MG63 (cell line): Measurements from ENCODE around the gene RBM7. TPM values are rescaled to one million over a fixed set of nuclear protein-coding genes. Genes with fewer than 3 reads are reported as not detected.

Experiments
- DNase-seq: peaks from one replicate; pipeline ENCODE4 v3.0.0-alpha.2; 2020
- H3K27me3 ChIP-seq: fragments of 250-450 bp; sonication (Bioruptor Pico); 2 replicates; pipeline ENCODE4 v1.5.1; 2020; ENCODE audit warnings: mild to moderate bottlenecking, moderate library complexity
- H3K36me3 ChIP-seq: fragments of 250-450 bp; sonication (Bioruptor Pico); 2 replicates; pipeline ENCODE4 v1.5.1; 2020; ENCODE audit warnings: mild to moderate bottlenecking, moderate library complexity
- H3K4me3 ChIP-seq: fragments of 250-450 bp; sonication (Bioruptor Pico); 2 replicates; pipeline ENCODE4 v1.5.1; 2020; ENCODE audit warnings: mild to moderate bottlenecking, moderate library complexity
- H3K9me3 ChIP-seq: fragments of 250-450 bp; sonication (Bioruptor Pico); 2 replicates; pipeline ENCODE4 v1.5.1; 2020; ENCODE audit warnings: mild to moderate bottlenecking, moderate library complexity
- total RNA-seq: library from RNA; depleted of rRNA; stranded (reverse); fragments of >200 nt; shearing (Covaris generic); gene quantifications from 2 replicates; pipeline ENCODE4 v1.2.3, GENCODE V29; 2014; ENCODE audit warnings: low replicate concordance; rRNA removed

RBM7 gene, protein sequence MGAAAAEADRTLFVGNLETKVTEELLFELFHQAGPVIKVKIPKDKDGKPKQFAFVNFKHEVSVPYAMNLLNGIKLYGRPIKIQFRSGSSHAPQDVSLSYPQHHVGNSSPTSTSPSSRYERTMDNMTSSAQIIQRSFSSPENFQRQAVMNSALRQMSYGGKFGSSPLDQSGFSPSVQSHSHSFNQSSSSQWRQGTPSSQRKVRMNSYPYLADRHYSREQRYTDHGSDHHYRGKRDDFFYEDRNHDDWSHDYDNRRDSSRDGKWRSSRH
- total RNA-seq, result 27.8 and 46.8 TPM in 2 replicates

DNA sequence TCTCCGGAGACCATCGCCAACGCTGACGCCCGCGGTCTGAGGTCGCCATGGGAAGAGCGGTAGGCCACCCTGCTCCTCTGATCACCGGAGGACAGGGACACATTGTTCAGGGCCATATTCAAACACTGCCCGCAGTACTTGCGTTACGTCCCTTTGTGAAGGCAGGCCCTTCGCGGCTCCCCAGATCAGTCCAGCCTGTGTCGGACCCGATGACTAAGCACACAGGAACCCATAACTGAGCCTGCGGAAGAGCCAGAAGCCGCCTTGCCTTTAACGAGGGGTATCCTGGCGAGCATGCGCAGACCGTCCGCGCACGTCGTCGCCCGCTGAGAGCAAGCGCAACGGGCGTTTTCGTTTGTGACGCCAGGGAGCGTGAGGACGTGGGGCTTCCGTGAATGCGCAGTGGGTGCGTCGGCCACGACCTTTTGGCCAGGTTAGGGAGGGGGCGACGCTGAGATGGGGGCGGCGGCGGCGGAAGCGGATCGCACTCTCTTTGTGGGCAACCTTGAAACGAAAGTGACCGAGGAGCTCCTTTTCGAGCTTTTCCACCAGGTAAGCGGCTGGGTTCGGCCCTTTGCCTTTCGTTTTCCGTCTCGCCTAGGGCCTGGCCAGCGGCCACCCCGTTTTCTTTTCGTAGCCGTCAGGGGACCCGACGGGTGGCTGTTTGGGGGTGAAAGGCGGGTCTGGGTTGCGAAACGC is at the start of gene RBM7, which contains the start of gene C11orf71:
RBM7 (plus strand) TSS at position 451 of the 699 bp plus-strand sequence; CDS start at position 457, 6 bp downstream.
C11orf71 (minus strand) TSS at position 296 of the 699 bp plus-strand sequence; CDS start at position 116, 180 bp downstream.
- Histone ChIP-seq H3K36me3 (peaks cover 31% of the 10 kb centered on the region), H3K27me3 (no peaks in the 10 kb centered on the region), H3K4me3 (peak within 1 kb of the TSS; percentile 84), H3K9me3 (peaks cover 8% of the 10 kb centered on the region)
- peak; percentile 98 for DNase-seq

DNA sequence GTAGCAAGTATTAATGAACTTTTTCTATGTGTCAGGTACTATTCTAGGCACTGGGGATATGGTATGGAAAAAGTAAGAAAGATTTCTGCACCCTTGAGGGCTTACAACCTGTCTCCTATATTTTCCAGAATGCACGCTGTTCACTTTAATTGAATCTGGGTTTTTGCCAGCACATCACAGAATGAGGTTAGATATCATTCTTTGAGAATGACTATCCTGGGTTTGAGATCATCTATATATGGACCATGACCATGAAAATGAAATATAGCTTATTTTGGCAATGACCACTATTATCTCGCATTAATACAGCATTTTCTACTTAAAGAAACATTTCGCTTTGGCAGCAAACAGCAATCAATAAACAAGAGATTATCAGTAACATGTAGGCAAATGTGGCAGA is 47.0 kb upstream of the RBM7 start:
- Histone ChIP-seq H3K36me3 (no peaks in the 10 kb centered on the region), H3K9me3 (no peaks in the 10 kb centered on the region), H3K27me3 (no peaks in the 10 kb centered on the region), H3K4me3 (no peak overlapping the region)
- DNase-seq, result no peak

DNA sequence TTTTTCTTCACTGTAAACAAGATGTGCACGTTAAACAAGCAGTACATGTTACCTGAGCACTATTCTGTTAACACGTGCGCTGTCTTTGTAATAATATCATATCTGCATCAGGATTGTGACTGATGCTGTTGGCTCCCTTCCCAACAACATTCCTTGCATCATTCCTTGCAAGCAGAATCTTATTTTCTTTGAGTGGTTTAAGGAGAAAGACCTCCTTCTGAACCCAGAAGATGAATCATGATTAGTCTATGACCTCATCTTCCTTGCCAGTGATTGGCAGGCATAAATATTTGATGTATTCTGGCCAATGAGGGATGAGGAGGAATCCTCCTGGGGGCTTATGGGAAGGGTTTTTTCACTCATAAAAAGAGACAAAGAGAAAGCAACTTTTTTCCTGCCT is 46.4 kb upstream of the RBM7 start:
- no peaks in the 10 kb centered on the region for H3K9me3 ChIP-seq
- peak; percentile 49 for DNase-seq
- no peaks in the 10 kb centered on the region for H3K36me3 ChIP-seq
- H3K27me3 ChIP-seq, result no peaks in the 10 kb centered on the region
- no peak overlapping the region for H3K4me3 ChIP-seq

DNA sequence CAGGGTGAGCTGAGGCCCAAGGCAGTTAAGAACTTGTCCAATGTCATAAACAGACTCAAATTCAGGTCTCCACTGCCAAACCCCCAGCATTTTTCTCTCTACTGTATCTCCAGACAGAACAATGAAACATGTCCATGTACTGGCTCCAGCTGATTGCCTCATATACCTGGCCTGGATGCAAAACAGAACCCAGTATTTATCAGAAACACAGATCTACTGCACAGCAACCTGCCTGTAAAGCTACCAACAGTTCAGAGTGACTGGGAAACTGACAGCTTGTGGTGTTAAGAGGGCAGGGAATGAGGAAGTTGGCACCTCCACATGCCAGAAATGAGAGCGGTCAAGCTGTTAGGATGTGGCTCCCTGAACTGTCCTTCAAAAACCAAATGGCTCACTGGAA is 41.8 kb upstream of the RBM7 start:
- no peak overlapping the region for H3K4me3 ChIP-seq
- no peaks in the 10 kb centered on the region for H3K27me3 ChIP-seq
- H3K9me3 ChIP-seq, result no peaks in the 10 kb centered on the region
- H3K36me3 ChIP-seq, result no peaks in the 10 kb centered on the region
- peak; percentile 17 for DNase-seq

DNA sequence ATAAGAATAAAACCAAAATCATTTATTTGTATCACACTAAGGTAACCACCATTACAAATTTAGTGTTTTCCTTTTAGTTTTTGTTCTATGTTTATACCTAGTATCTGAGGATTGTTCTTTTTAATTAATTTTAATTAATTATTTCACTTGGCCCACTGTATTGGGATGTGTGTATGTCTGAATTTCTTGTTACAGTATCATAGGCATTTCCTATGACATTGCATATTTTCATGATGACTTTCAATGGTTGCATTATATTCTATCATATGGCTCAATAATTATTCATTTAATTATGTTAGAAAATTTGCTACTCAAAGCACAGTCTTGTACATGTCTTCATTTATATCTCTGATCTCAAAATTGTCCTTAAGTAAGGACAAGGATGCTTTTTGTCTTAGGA is 41.1 kb upstream of the RBM7 start:
- Histone ChIP-seq H3K9me3 (no peaks in the 10 kb centered on the region), H3K36me3 (no peaks in the 10 kb centered on the region), H3K27me3 (no peaks in the 10 kb centered on the region), H3K4me3 (no peak overlapping the region)
- DNase-seq, result no peak

DNA sequence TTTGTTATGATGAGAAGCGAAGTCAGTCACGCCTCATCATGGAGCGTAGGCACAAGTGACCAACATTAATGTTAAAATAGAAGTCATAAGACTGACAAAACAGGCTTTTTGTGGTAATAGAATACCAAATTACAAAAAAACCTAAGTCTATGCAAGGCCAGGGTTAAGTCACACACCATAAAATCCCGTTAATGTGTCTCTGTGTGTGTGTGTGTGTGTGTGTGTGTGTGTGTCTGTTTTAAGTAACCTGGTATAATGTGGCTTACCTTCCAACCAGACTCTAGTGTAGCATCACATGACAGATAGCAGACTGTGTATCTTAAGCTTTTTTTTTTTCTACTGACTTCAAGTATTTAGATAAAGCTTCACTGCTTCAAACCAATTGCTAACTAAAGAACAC is 38.1 kb upstream of the RBM7 start:
- Histone ChIP-seq H3K9me3 (no peaks in the 10 kb centered on the region), H3K4me3 (no peak overlapping the region), H3K36me3 (no peaks in the 10 kb centered on the region), H3K27me3 (no peaks in the 10 kb centered on the region)
- DNase-seq, result no peak

DNA sequence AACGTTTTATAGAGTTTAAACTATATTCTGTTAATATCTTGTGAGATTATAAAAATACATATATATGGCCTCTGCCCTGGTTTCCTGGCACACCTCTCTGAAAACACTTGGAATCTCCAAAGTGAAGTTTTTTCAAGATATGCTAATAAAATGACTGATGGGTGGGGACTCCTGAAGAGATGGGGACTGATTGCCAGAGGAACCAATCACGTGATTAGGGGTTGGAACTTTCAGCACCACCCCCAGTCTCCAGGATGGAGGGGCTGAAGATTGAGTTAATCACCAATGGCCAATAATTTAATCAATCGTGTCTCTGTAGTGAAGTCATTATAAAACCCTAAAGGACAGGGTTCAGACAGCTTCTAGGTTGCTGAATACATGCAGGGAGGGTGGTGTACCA is 37.5 kb upstream of the RBM7 start:
- Histone ChIP-seq H3K36me3 (no peaks in the 10 kb centered on the region), H3K27me3 (no peaks in the 10 kb centered on the region), H3K9me3 (no peaks in the 10 kb centered on the region), H3K4me3 (no peak overlapping the region)
- no peak for DNase-seq

DNA sequence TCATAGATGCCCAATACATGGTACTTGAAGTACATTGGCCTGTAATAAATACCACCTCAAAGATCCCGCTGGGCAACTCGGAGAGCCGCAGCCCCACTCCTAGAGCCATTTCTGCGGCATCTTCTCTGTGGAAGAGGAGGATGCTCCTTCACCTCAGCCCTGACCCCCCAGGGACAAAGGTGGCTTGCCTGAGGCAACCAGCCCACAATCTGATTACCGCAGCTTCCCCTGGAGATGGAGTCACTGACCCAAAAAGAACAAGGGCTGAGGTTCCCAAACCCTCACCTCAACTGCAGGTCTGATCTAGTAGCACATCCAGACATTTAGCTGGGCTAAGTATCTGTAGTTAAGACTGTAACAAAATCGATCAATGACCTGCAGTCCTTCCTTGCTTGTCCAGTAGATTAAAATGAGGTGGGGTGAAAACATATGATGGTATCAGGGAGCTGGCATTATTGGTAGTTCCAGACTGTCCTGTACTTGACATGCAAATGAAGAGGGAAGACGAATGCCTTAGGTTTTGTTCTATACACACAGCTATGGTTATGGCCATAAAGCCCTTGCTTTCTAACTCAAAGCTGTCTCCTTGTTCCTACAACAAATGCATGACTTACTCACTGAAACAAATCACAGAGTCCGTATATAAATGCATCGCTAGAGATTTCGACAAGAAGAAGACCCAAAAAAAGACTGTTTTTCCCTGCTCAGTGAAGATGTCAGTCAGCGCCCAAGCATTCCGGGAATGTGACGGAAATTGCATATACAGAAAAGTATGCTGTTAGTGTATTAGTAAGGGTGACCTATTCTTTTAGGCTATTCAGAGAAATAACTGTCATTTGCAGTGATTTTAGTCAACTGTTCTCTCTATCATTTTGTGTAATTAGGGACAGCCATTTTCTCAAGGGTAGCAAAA is 33.9 kb upstream of the RBM7 start:
- H3K4me3 ChIP-seq, result no peak overlapping the region
- peak; percentile 44 for DNase-seq
- no peaks in the 10 kb centered on the region for H3K9me3 ChIP-seq
- H3K27me3 ChIP-seq, result no peaks in the 10 kb centered on the region
- H3K36me3 ChIP-seq, result no peaks in the 10 kb centered on the region

DNA sequence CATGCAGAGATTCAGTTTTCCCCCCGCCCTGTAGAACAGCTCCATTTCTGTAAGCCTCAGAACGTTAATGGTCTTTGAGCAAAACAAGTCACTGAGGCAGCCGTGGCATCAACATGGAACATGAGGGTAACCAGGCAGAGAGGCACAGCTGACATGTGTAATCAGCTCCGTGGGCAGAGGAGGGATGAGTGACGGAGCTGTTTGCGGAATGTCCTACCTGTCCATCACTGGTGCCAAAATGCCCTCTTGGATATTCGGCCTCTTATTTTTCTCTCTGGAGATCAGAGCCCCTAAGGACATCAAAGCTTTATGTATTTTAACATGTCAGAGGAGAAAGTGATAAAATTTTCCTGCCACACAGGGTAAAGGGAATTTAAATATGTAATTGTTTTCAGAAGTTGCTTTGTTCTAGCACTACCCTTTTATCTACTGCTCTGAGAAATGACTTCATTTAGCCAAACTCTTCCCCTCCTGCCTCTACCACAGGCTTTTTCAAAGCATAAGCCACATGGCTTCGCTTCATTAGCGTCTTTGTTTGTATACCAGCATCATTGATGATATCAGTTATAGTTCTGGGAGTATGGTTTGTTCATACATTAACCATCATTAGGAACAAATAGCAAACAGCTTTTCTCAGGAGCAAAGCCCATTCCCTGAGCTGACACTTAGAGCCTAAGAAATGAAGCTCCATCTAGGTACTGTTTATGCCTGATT is 33.1 kb upstream of the RBM7 start:
- no peaks in the 10 kb centered on the region for H3K27me3 ChIP-seq
- H3K4me3 ChIP-seq, result no peak overlapping the region
- no peaks in the 10 kb centered on the region for H3K36me3 ChIP-seq
- no peaks in the 10 kb centered on the region for H3K9me3 ChIP-seq
- DNase-seq, result no peak

DNA sequence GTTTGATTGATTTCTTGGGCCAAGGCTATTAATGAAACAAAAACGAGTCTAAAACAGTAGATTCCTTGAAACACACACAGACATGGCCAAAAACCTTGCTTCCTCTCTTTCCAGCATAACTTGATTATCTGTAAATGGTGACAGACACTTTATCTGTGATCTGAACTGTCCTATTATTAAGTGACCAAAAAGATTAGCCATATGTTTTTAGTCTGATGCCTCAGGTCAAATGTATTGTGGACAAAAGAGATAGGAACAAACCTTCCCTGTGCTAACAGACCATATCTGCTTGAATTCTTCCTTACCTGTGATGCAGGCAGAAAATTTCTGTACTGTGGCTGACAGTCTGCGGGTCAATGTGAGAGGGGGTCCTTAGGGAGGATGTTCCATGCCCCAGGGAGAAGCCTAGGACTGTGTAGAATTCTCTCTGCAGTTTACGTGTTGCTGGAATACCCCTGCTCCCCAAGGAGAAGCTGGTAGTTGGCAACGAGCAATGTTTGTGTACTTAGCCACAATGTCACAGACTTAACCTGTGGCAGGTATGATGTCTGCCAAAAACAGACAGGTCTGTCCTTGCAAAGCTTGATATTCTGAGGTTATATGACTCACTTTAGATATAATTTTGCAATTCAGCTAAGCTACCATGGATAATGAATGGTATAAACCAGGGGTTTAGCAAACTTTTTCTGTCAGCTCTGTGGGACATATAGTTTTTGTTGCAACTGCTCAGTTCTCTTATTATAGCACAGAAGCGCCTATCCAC is 31.4 kb upstream of the RBM7 start:
- Histone ChIP-seq H3K27me3 (no peaks in the 10 kb centered on the region), H3K36me3 (no peaks in the 10 kb centered on the region), H3K9me3 (no peaks in the 10 kb centered on the region), H3K4me3 (no peak overlapping the region)
- DNase-seq, result no peak

DNA sequence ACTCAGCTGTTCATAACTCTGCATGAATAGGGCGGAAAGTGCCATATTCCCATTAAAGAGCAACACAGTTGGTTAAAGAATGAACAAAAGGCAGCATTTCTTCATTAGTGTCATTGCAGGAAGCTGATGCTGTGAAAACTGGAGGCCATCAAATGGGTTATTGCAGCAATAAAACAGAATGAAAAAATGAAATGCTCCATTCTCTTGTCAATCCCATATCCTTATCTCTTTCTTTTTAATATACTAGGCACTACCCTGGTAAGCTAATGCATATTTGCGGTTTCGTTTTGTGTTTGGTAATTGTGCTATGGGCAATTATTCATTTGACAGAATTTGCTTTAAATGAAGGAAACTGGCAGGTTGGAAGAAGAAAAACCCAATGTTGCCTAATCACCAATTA is 25.4 kb upstream of the RBM7 start:
- Histone ChIP-seq H3K9me3 (no peaks in the 10 kb centered on the region), H3K4me3 (no peak overlapping the region), H3K36me3 (no peaks in the 10 kb centered on the region), H3K27me3 (no peaks in the 10 kb centered on the region)
- DNase-seq, result no peak

DNA sequence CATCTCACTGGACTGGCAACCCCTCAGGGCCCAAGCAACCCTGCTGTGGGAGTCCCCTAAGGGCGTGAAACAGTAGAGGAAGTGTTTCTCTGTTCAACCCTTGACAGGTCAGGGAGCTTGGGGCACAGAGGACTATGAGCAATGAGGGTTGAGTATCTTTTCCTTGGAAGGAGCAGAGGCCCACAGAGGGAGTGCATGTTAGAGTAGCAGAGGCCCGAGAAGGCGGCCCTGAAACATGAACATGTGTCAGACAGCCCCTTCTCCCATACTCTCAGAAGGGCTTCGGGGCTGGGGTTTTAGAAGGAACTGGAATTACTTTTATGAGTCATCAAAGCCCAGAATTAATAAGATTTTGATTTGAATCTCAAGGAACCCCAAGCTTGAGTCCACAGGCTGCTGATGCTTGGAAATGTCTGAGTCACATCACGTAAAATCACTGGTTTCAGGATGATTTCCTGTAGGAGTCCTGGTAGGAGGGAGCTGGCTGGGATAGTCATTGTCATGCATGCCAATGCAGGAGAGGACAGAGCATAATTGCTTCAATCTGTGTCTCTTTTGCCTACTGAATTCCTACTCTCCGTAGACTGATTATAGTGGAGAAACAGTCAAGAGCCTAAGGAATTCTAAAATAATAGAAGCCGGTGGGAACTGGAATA is 22.7 kb upstream of the RBM7 start:
- Histone ChIP-seq H3K27me3 (no peaks in the 10 kb centered on the region), H3K36me3 (no peaks in the 10 kb centered on the region), H3K9me3 (no peaks in the 10 kb centered on the region; the same call in 1 of the 2 replicates), H3K4me3 (no peak overlapping the region)
- DNase-seq, result peak; percentile 50

DNA sequence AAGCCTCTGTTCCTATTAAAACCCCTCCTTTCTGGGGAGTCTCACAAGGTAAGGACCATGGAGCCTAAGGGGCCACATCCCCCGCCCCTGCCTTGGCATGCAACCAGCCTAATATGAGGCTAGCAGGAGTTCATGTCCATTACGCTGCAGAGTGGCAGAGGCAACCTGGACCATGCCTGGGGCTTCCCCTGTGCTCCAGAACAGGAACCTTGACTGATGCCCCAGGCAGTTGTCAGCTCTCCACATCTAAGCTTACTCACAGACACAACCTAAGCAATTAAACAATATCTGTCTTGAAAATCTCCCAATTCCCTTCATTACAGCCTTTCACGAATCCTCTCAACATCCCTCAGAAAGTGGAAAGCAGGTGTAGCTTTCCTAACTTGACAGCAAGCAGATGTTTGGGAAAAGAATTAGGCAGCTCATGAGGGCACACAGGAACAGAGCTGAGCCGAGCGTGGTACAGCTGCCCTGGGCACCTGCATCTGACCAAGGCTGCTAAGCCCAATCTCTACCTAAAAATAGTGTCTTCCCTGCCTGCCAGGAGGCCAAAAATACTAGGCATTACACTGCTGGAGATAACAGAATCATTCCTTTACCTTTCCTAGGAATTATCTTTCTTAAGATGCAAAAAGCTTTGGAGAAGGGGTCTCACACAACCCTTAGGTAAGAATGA is 20.9 kb upstream of the RBM7 start:
- H3K4me3 ChIP-seq, result no peak overlapping the region
- no peak for DNase-seq
- no peaks in the 10 kb centered on the region; the same call in 1 of the 2 replicates for H3K9me3 ChIP-seq
- no peaks in the 10 kb centered on the region for H3K36me3 ChIP-seq
- H3K27me3 ChIP-seq, result no peaks in the 10 kb centered on the region

DNA sequence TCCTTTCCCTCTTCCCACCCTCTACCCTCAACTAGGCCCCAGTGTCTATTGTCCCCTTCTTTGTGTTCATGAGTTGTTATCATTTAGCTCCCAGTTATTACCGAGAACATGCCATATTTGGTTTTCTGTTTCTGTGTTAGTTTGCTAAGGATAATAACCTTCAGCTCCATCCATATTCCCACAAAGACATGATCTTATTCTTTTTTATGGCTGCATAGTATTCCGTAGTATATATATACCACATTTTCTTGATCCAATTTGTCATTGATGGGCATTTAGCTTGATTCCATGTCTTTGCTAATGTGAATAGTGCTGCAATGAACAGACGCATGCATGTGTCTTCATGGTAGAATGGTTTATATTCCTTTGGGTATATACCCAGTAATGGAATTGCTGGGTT is 18.0 kb upstream of the RBM7 start:
- no peak for DNase-seq
- Histone ChIP-seq H3K36me3 (no peaks in the 10 kb centered on the region), H3K27me3 (no peaks in the 10 kb centered on the region), H3K4me3 (no peak overlapping the region), H3K9me3 (no peaks in the 10 kb centered on the region; the same call in 1 of the 2 replicates)

DNA sequence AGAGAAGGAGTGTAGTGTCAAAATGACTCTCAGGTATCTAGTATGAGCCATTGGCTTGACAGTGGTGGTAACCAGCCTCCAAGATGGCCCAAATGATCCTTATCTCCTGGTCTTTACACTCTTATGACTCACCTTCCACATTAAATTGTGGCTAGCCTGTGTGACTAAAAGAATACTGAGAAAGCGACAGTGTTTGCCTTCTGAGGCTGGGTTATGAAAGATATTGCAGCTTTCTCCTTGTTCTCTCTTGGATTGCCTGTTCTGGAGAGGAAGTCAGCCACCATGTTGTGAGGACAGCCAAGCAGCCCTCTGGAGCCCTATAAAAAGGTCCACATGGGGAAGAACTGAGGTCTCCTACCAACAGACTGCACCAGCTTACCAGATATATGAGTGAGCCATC is 16.0 kb upstream of the RBM7 start:
- DNase-seq, result no peak
- H3K4me3 ChIP-seq, result no peak overlapping the region
- H3K36me3 ChIP-seq, result no peaks in the 10 kb centered on the region
- H3K27me3 ChIP-seq, result no peaks in the 10 kb centered on the region
- H3K9me3 ChIP-seq, result no peaks in the 10 kb centered on the region; the same call in 1 of the 2 replicates
